ENCODE data around the gene TRIM43.
"Not testable (repeated sequence)": the region's sequence is repeated elsewhere in the genome, so short reads cannot be mapped to it uniquely, and the experiment has no call there.

TRIM43 gene

DNA sequence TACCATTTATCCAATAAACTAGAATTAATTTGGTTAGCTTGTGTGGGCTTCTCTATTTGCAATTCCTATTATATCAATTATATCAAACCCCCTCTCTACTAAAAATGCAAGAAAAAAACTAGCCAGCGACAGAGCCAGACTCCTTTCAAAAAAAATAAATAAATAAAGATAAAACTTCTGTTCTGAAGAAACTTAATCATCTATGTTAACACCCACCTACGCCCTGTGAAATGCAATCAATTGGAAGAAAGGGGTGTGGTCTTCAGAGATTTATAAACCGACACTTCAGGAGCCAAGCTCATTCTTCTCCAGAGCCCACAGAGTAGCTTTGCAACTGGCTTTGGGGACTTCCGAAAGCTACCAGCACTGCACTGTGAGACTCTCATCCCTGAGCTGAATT lies at the start of gene TRIM43:
Gene TRIM43, plus strand, starts transcription at position 301 of the 400 bp plus-strand sequence. CDS start 2,023 bp downstream, outside the sequence.
- DNase-seq = not testable (repeated sequence)

DNA sequence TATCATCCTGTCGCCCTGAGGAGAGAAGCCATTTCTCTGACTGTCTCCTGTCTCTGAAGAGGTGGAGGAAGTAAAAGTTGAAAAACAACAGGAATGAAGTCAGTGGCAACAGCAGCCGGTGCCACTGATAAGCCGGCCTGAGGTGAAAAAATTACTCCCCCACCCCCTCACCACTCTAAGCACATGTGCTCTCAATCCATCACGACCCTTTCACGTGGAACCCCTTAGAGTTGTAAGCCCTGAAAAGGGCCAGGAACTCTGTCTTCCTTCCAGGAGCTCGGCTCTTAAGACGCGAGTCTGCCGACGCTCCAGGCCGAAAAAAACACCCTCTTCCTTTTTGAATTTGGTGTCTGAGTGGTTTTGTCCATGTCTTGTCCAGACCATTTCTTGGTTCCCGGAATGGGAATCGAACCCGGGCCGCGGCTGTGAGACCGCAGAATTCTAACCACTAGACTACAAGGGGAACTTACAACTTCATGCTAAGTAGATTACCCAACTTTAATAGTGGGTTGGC lies 40.7 kb upstream of the TRIM43 start:
- DNase-seq = no peak

DNA sequence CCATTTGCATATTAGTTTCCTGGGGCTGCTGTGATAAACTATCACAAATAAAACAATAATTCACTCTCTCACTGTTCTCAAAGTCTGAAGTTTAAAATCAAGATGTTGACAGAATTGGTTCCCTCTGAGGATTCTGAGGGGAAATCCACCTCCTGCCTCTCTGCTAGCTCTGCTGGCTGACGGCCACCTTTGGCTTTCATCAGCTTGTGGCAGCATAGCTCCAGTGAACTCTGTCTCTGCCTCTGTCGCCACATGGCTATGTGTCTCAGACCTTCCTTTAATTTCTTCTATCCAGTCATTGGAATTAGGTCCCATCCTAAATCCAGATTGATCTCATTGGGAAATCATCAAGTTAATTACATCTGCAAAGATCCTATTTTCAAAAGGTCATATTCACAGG lies 38.9 kb upstream of the TRIM43 start:
- DNase-seq = no peak

DNA sequence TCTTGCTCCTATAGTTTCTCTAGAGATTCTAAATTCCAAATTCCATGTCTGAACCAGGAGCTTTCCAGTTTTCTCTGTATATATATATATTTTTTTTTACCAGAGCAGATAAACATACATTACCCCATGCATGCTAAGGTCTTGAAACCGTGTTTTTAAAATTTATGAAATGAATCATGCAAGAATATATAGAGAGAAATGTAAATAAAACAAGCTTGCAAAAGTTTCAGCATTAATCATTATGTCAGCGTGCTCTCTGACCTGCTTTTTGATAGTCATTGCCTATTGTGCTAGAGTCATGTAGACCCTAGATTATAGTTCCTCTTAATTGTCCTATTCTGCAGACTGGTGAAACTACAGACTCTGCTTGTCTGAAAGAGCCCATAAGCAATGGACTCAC lies 22.6 kb upstream of the TRIM43 start:
- no peak for DNase-seq

DNA sequence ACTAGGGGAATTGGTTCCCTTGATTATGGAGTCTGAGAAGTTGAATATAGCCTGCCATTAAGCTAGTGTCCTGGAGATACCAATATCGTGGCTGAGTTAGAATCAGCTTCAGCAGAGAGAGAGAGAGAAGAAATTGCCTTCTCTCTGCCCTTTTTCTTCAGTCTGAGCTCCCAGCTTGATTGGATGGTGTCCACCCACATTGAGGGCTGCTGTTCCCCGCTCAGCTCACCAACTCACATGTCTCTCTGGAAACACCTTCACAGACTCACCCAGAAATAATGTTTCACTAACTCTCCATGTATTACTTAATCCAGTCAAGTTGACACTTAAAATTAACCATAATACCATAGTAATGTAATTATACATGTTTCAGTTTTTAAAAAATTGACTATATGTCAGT lies 17.9 kb upstream of the TRIM43 start:
- no peak for DNase-seq

DNA sequence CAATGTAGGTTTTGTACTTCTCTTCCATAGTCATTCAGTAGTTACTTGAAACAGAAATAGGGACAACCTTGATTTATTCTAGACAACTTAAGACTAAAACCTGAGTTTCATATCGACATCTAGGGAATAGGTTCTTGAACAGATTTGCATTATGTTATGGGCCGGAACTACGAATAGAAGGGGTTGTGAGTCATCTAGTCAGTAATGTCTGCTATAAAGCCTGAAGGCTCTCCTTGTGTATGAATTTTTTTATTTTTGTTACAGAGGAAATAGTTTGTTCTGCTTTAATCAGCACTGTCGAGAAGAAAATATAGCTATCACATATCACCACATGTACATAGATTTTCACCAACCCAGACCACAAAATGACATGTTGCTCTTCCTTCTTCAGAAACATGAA lies 17.3 kb upstream of the TRIM43 start:
- no peak for DNase-seq

DNA sequence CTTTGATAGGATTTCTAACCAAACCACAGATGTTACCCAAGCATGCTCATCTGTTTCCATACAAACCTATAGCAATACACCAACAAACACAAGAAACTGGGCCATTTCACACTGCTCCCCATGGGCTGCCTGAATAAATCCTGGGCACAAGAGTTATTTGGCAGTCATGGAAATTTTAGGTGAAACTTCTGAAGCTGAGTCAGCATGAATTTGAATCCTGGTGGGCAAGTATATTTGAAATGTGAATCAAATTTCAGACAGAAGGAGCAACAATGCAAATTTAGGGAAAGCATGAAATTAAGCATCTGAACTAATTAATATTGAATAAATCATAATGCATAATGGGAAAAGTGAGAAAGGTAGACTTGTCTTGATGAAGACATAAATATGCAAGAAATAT lies 15.9 kb upstream of the TRIM43 start:
- no peak for DNase-seq

DNA sequence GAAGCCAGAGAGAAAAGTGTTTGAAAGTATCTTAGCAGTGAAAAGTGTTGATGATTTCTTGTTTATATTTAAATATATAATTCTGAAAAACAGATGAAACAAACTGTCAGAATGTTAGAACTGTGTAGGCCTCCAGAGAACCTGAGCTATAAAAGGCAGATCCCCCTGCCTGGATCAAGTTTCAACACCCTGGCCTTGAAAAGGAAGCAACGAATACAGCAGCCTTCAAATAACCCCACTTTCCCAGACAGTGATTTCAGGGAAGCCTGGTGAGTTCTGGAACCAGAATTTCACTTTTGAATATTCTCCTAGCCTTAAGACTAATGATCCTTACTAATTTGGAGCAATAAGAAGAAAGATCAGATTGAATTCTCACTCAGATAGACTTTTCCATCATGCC lies 13.3 kb upstream of the TRIM43 start:
- no peak for DNase-seq

DNA sequence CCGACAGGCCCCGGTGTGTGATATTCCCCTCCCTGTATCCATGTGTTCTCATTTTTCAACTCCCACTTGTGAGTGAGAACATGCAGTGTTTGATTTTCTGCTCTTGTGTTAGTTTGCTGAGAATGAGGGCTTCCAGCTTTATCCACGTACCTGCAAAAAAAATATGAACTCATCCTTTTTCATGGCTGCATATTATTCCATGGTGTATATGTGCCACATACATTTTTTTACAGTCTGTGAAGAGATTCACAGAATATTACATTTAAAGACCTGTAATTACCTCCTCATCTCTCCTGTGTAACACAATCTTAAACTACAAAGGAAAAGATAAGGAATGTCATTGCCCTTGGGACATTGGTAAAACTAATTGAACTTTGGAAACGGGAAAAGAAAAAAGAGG lies 8.3 kb upstream of the TRIM43 start:
- DNase-seq = not testable (repeated sequence)

DNA sequence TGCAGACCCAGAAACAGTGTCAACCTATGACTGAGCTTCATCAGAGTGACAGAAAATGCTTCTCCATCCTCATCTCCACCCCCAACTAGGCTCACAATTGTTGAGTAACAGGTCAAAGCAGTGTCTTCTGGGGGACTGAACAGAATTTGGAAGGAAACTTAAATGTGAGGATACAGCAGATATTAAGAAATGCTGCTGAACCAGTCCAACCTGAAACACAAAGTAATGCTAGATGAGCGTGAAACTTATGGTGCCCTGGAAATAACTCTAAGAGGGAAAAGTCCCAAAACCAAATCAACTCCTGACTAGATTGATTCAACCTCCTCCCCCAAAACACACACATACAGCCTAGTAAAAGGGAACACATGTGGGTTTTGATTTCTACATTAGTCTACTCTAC lies 7.5 kb upstream of the TRIM43 start:
- not testable (repeated sequence) for DNase-seq

DNA sequence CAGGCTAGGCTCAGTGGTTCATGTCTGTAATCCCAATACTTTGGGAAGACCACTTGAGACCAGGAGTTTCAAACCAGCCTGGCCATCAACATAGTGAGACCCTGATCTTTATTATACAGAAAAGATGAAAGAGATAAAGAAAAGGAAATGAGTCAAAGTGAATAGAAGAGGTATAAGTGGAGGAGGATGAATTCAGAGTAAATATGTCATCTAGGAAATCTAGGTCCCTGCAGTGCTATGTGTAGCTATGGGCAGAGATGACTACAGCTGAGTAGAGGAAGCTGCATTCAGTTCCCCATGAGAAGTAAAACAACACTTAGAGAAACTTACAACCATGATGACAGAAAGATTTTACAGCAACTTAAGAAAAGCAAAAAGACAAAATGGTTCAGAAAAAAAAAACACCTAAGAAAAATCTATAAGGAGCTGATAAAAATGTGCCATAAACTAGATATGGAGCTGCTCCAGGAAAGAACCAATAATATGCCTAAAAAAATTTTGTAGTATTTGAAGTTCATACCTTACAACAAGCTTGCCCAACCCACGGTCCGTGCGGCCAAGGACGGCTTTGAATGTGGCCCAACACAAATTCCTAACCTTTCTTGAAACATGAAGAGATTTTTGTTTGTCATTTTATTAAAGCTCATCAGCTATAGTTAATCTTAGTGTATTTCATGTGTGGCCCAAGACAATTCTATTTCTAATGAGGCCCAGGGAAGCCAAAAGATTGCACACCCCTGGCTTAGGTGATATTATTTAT lies 1.8 kb upstream of the TRIM43 start:
- DNase-seq = not testable (repeated sequence)

DNA sequence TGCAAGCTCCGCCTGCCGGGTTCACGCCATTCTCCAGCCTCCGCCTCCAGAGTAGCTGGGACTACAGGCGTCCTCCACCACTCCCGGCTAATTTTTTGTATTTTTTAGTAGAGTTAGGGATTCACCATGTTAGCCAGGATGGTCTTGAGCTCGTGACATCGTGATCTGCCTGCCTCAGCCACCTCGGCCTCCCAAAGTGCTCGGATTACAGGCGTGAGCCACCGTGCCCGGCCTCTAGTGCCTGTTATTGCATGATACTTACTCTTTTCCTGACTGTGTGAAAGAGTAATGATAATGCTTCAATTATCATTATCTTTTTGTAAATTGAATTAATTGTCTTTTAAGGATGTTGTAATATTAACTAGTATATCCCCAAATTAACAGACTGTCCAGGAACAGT lies 1.2 kb downstream of the TRIM43 start:
- not testable (repeated sequence) for DNase-seq

DNA sequence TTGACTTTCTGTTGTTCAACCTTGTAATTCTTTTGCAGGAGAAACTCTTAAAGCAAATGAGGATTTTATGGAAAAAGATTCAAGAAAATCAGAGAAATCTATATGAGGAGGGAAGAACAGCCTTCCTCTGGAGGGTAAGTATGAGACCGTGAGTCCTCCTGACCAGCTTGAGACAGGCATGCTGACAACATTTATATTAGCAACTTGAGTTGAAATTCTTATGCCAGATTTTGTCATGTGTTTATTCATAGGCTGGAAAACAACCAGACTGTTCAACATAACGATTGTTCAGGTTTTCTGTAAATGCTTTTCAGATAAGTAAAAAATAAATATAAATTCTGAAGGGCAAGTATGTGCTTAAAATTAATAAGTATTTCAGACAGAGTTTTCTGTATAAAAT lies 3.2 kb downstream of the TRIM43 start:
- not testable (repeated sequence) for DNase-seq

DNA sequence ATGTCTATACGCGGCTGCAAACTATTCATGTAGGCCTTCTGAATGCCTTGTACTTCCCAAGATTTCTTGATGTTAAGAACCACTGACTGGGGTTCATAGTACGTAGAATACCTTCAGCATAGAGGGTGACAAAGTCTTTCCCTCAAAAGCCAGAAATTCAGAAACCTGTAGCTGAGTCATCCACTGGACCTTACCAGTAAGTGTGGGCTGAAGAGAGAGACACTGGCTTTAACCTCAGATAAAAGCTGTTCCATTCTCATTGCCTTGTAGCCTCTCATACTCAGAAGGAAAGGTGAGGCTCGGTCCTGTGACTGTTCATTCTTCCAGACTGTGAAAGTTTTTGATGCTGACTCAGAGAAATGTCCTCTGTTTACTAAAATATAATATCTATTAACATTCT lies 9.5 kb downstream of the TRIM43 start:
- not testable (repeated sequence) for DNase-seq

DNA sequence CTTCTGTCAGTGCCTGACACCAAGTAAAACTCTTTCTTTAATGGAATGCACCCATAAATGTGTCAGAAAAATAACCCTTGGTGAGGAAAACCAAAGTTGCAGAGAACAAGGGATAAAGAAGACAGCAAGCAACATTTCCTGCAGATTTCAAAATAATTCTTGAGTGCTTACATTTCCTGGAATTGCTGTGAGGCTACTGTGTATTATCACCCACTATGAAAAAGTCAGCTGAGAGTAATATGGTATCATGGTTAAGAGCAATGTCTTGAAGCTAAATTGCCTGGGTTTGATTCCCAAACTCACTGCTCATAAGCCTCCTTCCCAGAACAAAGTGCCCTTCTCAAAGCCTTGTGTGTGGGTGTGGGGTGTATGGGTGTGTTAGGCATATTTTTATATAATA lies 10.3 kb downstream of the TRIM43 start:
- not testable (repeated sequence) for DNase-seq

DNA sequence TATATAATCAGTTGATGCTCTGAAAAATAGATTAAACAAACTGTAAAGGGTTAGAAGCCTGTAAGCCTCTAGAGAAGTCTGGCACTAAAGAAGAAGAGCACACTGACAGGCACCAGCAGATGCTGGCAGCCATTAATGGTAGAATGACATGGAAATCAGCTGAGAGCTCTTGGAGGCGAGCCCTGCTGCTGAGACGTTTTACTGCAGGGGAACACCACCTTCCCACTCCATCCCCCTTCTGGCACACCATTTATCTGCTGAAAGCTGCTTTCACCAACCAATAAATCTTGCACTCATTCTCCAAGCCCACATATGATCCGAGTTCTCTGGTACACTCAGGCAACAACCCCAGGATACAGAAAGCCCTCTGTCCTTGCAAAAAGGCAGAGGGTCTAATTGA lies 16.6 kb downstream of the TRIM43 start:
- not testable (repeated sequence) for DNase-seq

DNA sequence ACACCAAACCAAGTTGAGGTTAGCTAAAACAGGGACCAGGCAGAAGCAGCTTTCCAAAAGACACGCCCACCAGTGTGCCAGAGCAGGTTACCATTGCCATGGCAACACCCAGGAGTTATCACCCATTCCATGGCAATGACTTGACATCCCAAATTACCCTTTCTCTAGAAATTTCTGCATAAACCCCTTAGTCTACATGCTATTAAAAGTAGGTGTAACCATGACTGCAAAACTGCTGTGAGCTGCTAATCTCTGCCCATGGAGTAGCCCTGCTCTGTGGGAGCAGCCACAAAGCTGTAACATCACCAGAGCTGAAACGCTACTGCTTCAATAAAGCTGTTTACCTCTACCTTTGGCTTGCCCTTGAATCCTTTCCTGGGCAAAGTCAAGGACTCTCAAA lies 18.0 kb downstream of the TRIM43 start:
- not testable (repeated sequence) for DNase-seq

DNA sequence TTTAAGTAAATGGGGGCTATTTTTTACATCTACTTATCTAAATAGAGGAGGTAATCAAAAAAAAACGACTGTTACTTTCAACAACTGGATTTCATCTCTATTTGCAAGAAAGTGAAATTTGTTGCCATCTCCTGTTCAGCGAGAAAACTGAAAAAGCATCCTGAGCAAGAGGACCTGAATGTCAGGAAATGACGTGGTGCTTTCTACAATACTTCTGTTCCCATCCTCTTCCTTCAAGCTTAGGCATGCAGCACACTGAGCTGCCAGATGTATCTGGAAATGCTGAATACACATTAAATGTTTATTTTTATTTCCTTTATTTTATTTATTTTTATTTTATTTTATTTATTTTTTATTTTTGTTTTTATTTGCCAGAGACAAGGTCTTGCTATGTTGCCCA lies 21.2 kb downstream of the TRIM43 start:
- DNase-seq = not testable (repeated sequence)

DNA sequence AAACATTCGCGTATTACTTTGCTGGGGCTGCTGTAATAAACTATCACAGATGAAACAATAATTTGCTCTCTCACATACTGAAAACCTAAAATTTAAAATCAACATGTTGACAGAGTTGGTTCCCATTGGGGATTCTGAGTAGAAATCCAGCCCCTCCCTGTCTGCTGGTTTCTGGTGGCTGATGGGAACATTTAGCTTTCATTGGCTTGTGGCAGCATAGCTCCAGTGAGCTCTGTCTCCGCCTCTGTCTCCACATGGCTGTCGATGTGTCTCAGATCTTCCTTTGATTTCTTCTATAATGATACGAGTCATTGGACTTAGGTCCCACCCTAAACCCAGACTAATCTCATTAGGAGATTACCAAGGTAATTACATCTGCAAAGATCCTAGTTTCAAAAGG lies 30.9 kb downstream of the TRIM43 start:
- not testable (repeated sequence) for DNase-seq

DNA sequence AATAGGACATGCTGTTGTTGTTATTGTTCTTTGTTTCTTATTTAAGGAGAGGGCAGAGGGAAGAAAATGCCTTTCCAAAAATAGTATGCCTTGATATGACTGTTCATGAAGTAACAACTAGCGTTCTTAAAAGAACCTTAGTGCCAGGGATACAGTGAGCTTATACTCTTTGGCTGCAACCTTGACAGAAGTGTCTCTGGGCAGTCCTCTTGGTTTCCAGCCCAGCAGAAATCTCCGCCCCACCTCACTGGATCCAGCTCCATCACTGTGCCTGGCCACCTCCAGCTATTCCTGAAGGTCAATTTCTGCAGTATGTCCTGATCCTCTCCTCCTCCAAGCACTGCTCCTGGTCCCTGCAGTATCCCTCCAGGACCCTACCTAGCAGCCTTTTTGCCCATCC lies 39.2 kb downstream of the TRIM43 start:
- DNase-seq = not testable (repeated sequence)

DNA sequence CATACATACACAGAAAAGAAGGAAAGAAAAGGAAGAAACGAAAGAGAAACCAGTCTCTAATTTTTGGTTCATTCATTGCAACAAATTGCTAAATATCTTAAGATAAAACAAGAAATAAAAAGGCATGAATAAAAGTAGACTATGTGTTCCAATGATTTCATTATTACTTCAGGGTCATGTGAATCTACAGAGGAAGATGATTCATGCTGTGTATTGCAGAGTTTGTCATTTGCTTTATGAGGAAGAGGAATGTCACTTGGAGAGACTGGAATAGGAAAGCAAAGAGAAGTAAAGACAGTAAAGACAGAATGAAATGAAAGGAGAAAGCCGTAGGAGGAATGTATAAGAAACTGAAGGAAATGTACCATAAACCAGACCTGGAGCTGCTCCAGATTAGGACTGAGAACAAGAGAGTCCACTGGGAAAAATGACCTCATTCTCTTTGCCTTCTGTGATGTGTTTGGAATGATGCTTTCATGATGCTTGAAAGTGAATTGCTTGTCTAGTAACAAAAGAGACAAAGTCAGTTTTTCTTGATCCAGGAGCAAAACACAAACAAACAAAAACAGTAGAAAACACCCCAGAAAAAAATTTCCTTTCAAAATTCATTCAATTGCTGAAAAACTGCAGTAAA lies 41.9 kb downstream of the TRIM43 start:
- not testable (repeated sequence) for DNase-seq

DNA sequence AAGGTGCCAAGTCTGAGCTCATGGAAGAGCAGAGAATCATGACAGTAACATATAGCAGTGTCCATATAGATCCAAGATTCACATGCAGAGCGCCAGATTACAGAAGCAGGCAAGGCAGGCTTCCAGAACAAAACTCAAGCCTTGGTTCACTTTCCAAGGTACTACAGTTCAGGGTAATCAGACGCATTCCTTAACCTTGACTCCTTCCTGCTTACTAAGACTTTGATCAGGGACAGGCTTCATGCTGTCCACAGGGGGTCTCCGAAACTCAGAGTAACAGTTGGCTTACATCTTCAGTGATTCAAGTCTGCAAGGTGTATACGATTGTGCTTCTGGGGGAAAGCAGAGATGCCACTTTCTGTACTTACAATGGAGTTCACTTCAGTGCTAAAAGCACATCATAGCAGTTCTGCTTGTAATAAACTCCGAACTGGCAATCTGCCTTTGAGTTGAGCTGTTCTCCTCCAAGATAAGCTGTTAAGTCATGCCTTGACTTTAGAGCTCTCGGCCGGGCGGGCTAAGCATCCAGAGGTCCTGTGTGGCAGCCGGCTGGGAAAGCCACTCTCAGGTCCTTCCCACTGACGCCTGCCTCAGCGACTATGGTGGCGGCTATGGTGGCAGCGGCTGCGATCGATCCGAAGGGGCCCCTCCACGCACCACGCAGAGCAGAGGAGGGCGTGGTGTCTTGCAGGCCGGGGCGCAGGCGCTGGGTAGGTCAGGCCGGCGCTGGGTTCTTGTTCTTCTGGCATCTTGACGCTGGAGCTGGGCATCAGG lies 48.9 kb downstream of the TRIM43 start:
- DNase-seq = not testable (repeated sequence)

DNA sequence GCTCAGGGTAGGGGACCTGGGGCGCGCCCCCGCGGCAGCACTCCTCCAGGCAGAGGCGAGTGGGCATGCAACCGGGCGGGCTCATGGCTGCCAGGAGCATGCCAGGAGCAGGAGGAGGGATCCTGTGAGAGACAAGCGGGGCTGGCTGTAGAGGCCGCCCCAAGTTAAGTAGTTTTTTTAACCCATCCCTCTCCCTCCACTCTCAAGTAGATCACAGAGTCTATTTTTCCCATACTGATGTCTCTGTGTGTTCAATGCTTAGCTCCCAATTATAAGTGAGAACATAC lies 49.4 kb downstream of the TRIM43 start:
- DNase-seq = not testable (repeated sequence)

DNA sequence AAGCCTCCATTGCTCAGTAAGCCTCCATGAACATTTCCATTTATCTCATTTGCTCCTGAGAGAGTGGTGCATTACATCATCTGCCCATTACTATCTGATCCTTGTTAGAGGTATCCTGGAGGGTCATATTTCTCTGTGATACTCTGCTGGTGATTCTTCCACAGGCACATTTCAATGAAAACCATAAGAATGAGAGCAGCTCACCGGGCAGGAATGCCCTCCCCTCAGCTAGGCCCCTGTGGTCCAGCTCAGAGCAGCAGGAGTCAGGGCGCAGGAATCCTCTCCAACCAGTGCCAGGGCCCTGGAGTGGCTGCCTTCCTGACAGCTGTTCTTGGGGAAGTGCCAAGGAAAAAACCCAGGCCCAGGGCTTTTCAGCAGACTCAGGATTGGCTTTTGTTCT lies 50.0 kb downstream of the TRIM43 start:
- not testable (repeated sequence) for DNase-seq

Measured in NCI-H510A (cell line).